ENCODE data around the gene TEX13B. TPM values are rescaled to one million over a fixed set of nuclear protein-coding genes. Genes with fewer than 3 reads are reported as not detected.

TEX13B gene
- polyA plus RNA-seq, 1 donor: not detected

DNA sequence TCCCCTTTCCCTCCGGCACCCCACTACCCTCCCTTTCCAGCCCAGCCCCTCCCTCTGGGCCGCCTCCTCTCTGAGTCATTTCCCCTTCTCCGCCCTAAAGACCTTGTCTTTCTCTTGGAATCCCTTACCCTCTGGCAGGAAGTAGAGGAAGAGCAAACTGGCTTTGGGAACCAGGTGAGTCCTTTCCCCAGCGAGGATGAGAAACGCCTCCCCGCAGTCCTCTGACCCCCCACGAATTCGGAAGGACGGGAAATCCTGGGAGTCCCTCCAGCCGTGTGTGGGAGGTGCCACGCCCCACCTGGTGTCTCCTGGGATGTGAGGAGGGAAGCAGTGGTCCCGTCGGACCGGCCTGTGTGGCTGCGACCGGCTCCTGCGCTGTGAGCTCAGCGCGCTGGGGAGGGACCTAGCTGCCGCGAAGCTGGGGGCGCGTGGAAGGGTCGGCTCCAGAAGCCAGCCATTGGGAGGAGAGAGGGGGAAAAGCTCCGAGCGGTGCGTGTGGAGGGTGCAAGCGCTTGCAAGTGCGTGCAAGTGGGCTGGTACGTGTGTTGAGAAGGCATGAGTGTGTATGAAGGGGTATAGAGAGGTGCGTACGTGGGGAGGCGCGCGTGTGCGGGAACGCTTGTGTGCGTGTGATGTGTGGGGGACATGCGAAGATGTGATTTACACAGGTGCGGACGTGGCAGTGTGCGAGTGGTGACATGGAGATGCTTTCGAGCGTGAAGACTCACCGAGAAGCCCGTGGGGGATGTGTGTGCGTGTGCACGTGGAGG lies 46.3 kb downstream of the TEX13B start:
- DNase-seq: no peak

DNA sequence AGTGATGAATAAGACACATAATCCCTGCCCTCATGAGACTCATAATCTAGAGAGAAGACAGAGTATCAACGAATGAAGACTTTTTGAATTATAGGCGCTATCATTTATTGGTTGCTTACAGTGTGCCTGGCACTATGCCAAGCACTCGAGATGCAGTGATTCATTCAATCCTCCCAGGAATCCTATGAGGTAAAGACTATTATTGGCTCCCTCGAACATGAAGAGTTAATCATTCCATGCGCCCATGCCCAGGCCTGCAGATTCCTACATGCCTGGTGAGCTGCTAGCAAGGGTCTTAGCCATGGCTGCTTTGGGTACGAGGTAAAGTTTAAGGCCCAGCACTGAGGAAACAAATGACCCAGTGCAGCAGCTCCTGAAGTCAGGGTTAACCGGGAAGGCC lies 47.0 kb downstream of the TEX13B start:
- no peak for DNase-seq

DNA sequence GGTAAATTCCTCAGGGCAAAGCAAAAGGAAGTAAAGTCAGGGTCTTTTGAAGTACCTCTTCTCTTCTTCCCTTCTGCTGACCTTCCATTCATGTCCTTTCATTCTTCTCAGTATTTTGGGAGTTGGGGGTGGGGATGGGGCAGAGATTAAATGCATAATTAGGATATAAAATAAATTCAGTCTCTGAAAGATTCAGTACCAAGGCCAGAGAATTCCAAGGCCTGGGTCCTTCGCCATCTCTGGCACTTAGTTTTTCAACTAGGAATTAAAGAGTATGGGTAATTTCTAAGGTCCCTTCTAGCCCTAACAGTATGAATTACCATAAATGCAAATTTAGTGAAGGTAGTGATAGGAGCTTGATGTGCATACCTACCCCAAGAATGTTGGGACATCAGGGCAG lies 47.9 kb downstream of the TEX13B start:
- no peak for DNase-seq

Other genes with a start within 250 kb of the TEX13B start
- 43.1 TPM for gene TSC22D3, start 206.6 kb downstream of the TEX13B start, polyA plus RNA-seq (ENCODE audit: insufficient read length)
- gene NCBP2L, start 204.6 kb downstream of the TEX13B start, polyA plus RNA-seq (ENCODE audit: insufficient read length): not detected
- 8.4 TPM for gene MID2, start 156.5 kb downstream of the TEX13B start, polyA plus RNA-seq (ENCODE audit: insufficient read length)
- gene VSIG1, start 62.7 kb upstream of the TEX13B start, polyA plus RNA-seq (ENCODE audit: insufficient read length): 0.18 TPM
- gene PSMD10, start 109.2 kb upstream of the TEX13B start, polyA plus RNA-seq (ENCODE audit: insufficient read length): 42.5 TPM
- gene ATG4A, start 109.4 kb upstream of the TEX13B start, polyA plus RNA-seq (ENCODE audit: insufficient read length): 22.9 TPM

Measured in hindlimb muscle (tissue), 1 donor.